ENCODE results near the gene ANO4.

DNA sequence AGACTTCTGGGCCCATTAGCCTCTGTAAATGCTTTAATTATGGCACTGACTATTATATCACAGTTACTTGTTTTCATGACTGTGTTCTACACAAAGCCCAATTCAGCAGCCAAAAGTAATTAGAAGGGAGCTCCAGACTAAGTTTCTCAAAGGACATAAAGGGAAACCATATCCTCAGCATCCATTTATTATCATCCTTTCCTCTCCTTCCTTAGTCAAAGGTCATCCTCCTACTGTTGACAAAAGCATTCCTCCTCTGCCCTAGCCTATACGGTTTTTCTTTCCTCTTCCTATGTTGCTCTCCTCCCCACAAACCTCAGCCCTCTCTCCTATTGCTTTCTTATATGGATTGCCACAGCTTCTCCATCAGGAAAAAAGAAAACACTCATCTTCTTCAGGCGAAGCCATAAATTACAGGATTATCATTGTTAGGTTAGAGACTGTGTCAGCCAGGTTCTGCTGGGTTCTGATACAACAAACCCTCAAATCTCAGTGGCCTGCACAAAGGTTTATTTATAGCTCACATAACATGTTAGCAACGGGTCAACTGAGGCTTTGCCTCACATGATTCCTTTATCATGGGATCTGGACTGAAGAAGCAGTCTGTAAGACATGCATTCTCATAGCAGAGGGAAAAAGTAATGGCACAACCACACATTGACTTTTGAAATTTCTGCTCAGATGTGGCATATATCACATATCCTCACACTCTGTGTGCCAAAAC is 208.3 kb downstream of the ANO4 start:
- TF ChIP-seq SUZ12 (IDR thresholded peaks at IDR 0.05; ENCODE audit: extremely low read depth, insufficient read depth, insufficient read length): no peak
- no peak for TF ChIP-seq YY1 (IDR thresholded peaks at IDR 0.05; ENCODE audit: insufficient read depth, insufficient read length)
- no peak for TF ChIP-seq ZNF274 (IDR thresholded peaks at IDR 0.05; ENCODE audit: low read depth, low read length)

Data from NT2/D1 (cell line).